Ovary (tissue), 3 donors: ENCODE measurements around the gene SCML1.

ENCODE experiments used
- POLR2A ChIP-seq: fragments of 450-650 bp; IDR thresholded peaks from one replicate; pipeline ENCODE4 v1.6.1; 2017; ENCODE audit warnings: antibody characterized with exemption, mild to moderate bottlenecking, moderate library complexity
- TF ChIP-seq, protein P1 (sequence below), 3 donors: fragments of 450-650 bp in 2 of 3; fragments of 200-600 bp in 1 of 3; IDR thresholded peaks; one replicate each; pipeline versions ENCODE4 v1.5.1 to v1.8.0; 2016 to 2022; ENCODE audit warnings: antibody characterized with exemption in 3 of 3, mild to moderate bottlenecking in 1 of 3
- donor health status: DM: no; HTN: no; CAD: no.

- TF ChIP-seq, protein P1, sequence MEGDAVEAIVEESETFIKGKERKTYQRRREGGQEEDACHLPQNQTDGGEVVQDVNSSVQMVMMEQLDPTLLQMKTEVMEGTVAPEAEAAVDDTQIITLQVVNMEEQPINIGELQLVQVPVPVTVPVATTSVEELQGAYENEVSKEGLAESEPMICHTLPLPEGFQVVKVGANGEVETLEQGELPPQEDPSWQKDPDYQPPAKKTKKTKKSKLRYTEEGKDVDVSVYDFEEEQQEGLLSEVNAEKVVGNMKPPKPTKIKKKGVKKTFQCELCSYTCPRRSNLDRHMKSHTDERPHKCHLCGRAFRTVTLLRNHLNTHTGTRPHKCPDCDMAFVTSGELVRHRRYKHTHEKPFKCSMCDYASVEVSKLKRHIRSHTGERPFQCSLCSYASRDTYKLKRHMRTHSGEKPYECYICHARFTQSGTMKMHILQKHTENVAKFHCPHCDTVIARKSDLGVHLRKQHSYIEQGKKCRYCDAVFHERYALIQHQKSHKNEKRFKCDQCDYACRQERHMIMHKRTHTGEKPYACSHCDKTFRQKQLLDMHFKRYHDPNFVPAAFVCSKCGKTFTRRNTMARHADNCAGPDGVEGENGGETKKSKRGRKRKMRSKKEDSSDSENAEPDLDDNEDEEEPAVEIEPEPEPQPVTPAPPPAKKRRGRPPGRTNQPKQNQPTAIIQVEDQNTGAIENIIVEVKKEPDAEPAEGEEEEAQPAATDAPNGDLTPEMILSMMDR (IDR thresholded peaks at IDR 0.05) = no peak
- no peak for TF ChIP-seq POLR2A
These were observed 65.5 kb downstream of the SCML1 start for GRCh38 chrX:17802756-17803155.
